HG03103 (cell line): ENCODE data around the gene KCNH4.
"Not testable (repeated sequence)": the region's sequence is repeated elsewhere in the genome, so short reads cannot be mapped to it uniquely, and the experiment has no call there.

Experiments
- ATAC-seq: cut with Tn5 transposase; IDR thresholded peaks from one replicate; pipeline ENCODE4 v1.9.1; 2021; ENCODE audit warnings: low read depth; ENCODE audit not compliant: unreplicated experiment

Gene KCNH4

GRCh38 chr17:42179911-42180410, 981 bp downstream of the KCNH4 start:
- ATAC-seq, result no peak

DNA sequence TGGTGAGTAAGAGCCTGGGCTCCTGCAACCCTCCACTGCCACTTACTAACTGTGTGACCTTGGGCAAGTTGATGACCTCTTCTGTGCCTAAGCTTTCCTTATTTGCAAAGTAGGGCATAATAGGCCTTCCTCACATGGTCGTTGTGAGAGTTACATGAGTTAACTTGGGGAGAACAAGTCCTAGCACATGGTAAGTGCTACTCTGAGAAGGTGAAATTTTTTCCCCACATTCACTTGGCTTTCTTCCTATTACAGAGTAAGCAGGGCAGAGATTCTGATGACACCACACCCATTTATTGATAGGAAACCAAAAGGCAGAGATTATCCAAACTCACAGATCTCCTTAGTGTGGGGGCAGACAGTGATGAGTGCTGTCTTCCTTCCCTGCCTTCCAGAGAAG, 1.6 kb downstream of the KCNH4 start:
- ATAC-seq, result no peak

GRCh38 chr17:42178817-42179216, 2.1 kb downstream of the KCNH4 start:
- no peak for ATAC-seq

- no peak for ATAC-seq
These were observed 3.3 kb downstream of the KCNH4 start for GRCh38 chr17:42177684-42178083.

DNA sequence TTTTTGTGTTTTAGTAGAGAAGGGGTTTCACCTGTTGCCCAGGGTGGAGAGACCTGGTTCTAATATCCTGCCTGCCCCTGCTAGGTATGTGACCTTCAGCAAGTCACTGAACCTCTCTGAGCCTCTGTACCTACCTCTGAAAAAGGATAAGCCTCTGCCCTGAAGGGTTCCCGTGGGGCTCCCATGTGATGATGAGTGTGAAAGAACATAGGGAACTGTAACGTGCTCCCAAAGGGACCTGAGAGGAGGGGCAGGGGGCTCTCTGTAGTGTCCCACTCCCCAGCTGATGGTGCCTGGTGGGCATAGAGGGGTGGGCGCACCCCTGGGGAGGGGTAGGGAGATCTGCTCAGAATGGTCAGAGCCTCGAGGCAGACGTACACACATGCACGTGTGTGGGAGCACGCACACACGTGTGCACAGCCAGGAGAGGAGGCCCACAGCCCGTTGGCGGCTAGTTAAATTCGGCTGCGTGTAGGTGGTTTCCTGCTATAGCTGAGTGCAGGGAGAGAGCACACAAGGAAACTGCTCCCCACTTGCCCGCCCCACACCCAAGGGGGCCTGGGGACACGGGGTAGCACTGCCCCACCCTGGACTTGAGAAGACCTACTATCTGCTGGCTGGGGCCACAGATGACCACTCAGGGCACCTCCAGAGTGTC, 6.7 kb downstream of the KCNH4 start:
- no peak for ATAC-seq

DNA sequence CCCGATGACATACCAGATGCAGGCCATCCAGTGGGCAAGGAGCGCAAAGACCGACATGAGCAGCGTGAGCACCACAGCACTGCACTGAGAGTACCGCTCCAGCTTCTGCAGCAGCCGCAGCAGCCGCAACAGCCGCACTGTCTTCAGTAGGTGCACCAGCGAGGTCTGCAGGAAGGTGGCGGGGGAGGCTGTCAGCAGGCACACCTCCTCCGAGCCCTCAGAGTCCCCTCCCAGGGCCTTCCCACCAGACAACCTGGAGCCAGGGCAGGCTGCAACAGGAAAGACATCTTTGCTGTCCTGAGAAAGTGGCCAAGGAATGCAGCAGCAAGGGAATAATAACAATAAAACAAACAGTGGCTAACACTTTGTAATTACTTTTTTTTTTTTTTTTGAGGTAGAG, 9.1 kb downstream of the KCNH4 start:
- no peak for ATAC-seq

DNA sequence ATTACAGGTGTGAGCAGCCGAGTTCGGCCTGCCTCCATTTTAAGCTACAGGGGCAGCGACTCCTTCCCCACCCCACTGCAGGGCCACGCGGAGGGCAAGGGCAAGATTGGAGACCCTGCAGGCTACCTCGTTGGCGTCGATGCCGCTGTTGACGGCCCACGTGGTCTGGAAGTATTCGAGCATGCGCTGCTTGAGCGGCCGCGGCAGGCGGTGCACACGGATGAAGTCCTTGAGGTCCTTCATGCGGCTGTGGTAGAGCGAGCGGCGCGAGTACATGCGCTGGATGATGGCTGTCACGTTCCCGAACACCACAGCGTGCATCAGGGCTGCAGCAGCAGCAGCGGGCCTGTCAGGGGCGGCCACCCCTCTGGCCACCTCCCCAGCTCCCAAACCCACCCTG, 11.6 kb downstream of the KCNH4 start:
- no peak for ATAC-seq

DNA sequence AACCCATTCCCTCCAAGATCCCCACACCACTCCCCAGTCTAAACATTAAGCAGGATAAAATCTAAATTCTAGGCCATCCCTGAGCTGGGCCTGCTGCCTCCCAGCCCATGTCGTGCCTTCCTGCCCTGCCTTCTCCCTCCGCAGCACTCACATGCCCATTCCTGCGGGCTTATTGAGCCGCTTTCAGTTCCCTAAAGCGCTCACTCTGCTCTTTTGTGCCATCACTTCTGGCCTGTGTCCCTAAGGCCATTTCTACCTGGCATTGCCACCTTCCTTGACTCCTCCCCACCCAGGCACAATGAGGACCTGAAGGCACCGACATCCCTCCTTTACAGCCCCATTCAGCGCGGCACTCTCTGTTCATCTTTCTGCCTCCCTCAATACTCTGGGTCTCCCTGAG, 13.1 kb downstream of the KCNH4 start:
- ATAC-seq, result no peak

- ATAC-seq, result no peak
These were observed 14.7 kb downstream of the KCNH4 start for GRCh38 chr17:42166196-42166763.

GRCh38 chr17:42165751-42166150, 15.2 kb downstream of the KCNH4 start:
- no peak for ATAC-seq

- no peak for ATAC-seq
These were observed 17.1 kb downstream of the KCNH4 start for GRCh38 chr17:42163696-42164407.

GRCh38 chr17:42163113-42163512, 17.8 kb downstream of the KCNH4 start:
- ATAC-seq, result no peak

DNA sequence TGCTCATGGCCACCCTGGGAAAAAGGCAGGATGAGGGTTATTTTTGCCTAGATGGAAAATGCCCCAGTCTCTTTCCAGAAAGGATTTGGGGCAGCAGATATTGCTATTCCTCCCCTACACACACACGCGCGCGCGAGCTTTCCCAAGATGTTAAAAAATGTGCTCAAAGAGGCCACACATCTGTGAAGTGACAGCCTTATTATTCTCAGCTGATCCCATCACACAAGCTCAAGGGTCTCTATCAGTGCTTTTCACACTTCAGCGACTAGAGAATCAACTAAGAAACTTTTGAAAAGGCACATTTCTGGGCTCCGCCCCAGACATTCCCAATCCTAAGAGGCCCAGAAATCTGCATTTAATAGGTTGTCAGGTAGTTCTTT, 20.4 kb downstream of the KCNH4 start:
- no peak for ATAC-seq

GRCh38 chr17:42159796-42160530, 21.0 kb downstream of the KCNH4 start:
- ATAC-seq, result no peak

- ATAC-seq, result no peak
These were observed 25.3 kb downstream of the KCNH4 start for GRCh38 chr17:42155614-42156045.

- no peak for ATAC-seq
These were observed 26.8 kb downstream of the KCNH4 start for GRCh38 chr17:42153919-42154742.

- no peak for ATAC-seq
These were observed 33.9 kb downstream of the KCNH4 start for GRCh38 chr17:42146911-42147607.

- ATAC-seq, result not testable (repeated sequence)
These were observed 37.8 kb downstream of the KCNH4 start for GRCh38 chr17:42143138-42143537.

GRCh38 chr17:42142371-42142896, 38.5 kb downstream of the KCNH4 start:
- no peak for ATAC-seq
